Activated CD8-positive, alpha-beta T cell treated with anti-CD3 and anti-CD28 coated beads for 36 hours (primary cell): ENCODE measurements around the gene LMX1B. TPM values are rescaled to one million over a fixed set of nuclear protein-coding genes. Genes with fewer than 3 reads are reported as not detected.
"Not testable (repeated sequence)": the region's sequence is repeated elsewhere in the genome, so short reads cannot be mapped to it uniquely, and the experiment has no call there.

ENCODE experiments used
- ATAC-seq: fragments of 200-7000 bp; cut with Tn5 transposase; one replicate; pipeline ENCODE4 v1.10.0; 2021; ENCODE audit warnings: mild to moderate bottlenecking, moderate library complexity
- CTCF ChIA-PET: fragments of 350-600 bp; sonication (Branson Sonifier 250); formaldehyde crosslinking; loops from one replicate; lab custom pipeline; 2021; ENCODE audit warnings: antibody characterized with exemption; lab: Charles Lee
- POLR2A ChIA-PET: fragments of 350-600 bp; sonication (Branson Sonifier 250); formaldehyde crosslinking; loops from one replicate; lab custom pipeline; 2021; ENCODE audit warnings: antibody characterized with exemption; lab: Charles Lee
- DNase-seq: peaks from one replicate; pipeline ENCODE4 v3.0.0-alpha.2; 2020
- H3K27ac Mint-ChIP-seq: one replicate; pipeline ENCODE4 v1.8.0; 2021; ENCODE audit warnings: mild to moderate bottlenecking, mixed read lengths
- H3K27me3 Mint-ChIP-seq: one replicate; pipeline ENCODE4 v1.8.0; 2021; ENCODE audit warnings: mixed read lengths
- H3K36me3 Mint-ChIP-seq: one replicate; pipeline ENCODE4 v1.8.0; 2021; ENCODE audit warnings: low read depth, mixed read lengths
- H3K4me1 Mint-ChIP-seq: one replicate; pipeline ENCODE4 v1.8.0; 2021; ENCODE audit warnings: low read depth, mixed read lengths
- H3K4me3 Mint-ChIP-seq: one replicate; pipeline ENCODE4 v1.8.0; 2021; ENCODE audit warnings: mild to moderate bottlenecking, moderate library complexity, mixed read lengths
- H3K9me3 Mint-ChIP-seq: one replicate; pipeline ENCODE4 v1.8.0; 2021; ENCODE audit warnings: mixed read lengths
- CTCF ChIP-seq: fragments of 200-600 bp; IDR thresholded peaks from one replicate; pipeline ENCODE4 v1.8.0; 2022; ENCODE audit warnings: antibody characterized with exemption, mild to moderate bottlenecking
- intact Hi-C: fragments of 100-400 bp; cut with micrococcal nuclease; formaldehyde crosslinking; loops from one replicate; pipeline ENCODE4 v1.10.0; 2022
- total RNA-seq, 2 experiments: library from RNA; stranded (reverse); gene quantifications; one replicate each; pipeline ENCODE4 v1.2.3, GENCODE V29; 2021

LMX1B gene
- total RNA-seq, 2 experiments from 2014 or later, result not detected

GRCh38 chr9:126649477-126649876, 35.7 kb downstream of the LMX1B start:
- no peak for TF ChIP-seq CTCF
- CTCF ChIA-PET, result interaction anchor here (0.6 to 1.3 kb wide), 4 partner anchors 21 to 770 kb away, joined by 3 to 7 read pairs (median 4); no protein-coding TSS in a partner anchor
- Mint-ChIP-seq H3K9me3 (no peaks in the 10 kb centered on the region), H3K36me3 (no peaks in the 10 kb centered on the region), H3K27me3 (peaks cover 48% of the 10 kb centered on the region), H3K27ac (no peak overlapping the region), H3K4me1 (no peaks in the 10 kb centered on the region), H3K4me3 (no peak overlapping the region)
- POLR2A ChIA-PET, result no interaction called here
- DNase-seq (no peak), ATAC-seq (no peak)
- intact Hi-C loops, result no loop called here

GRCh38 chr9:126650404-126651341, 36.9 kb downstream of the LMX1B start:
- H3K4me3 Mint-ChIP-seq, result no peak overlapping the region
- ChIA-PET POLR2A (no interaction called here), CTCF (interaction anchor here (1.3 kb wide), 2 partner anchors 20 to 24 kb away, joined by 4 read pairs; no protein-coding TSS in a partner anchor)
- H3K4me1 Mint-ChIP-seq, result no peaks in the 10 kb centered on the region
- intact Hi-C loops, result no loop called here
- ATAC-seq, result no peak
- DNase-seq, result no peak
- H3K27me3 Mint-ChIP-seq, result peaks cover 45% of the 10 kb centered on the region
- no peaks in the 10 kb centered on the region for H3K9me3 Mint-ChIP-seq
- H3K36me3 Mint-ChIP-seq, result no peaks in the 10 kb centered on the region
- TF ChIP-seq CTCF, result no peak
- no peak overlapping the region for H3K27ac Mint-ChIP-seq

GRCh38 chr9:126652140-126652582, 38.4 kb downstream of the LMX1B start:
- TF ChIP-seq CTCF, result no peak
- Mint-ChIP-seq H3K27me3 (peaks cover 46% of the 10 kb centered on the region), H3K4me1 (no peaks in the 10 kb centered on the region), H3K9me3 (no peaks in the 10 kb centered on the region), H3K36me3 (no peaks in the 10 kb centered on the region), H3K27ac (no peak overlapping the region), H3K4me3 (no peak overlapping the region)
- ATAC-seq (no peak), DNase-seq (no peak)
- ChIA-PET CTCF (interaction anchor here (0.7 kb wide), 1 partner anchor 51 kb away, joined by 3 read pairs; no protein-coding TSS in a partner anchor), POLR2A (no interaction called here)
- intact Hi-C loops, result no loop called here

- POLR2A ChIA-PET, result no interaction called here
- Mint-ChIP-seq H3K9me3 (no peaks in the 10 kb centered on the region), H3K36me3 (no peaks in the 10 kb centered on the region), H3K4me1 (no peaks in the 10 kb centered on the region), H3K4me3 (no peak overlapping the region), H3K27me3 (peaks cover 35% of the 10 kb centered on the region), H3K27ac (no peak overlapping the region)
- no peak for ATAC-seq
- DNase-seq, result no peak
- TF ChIP-seq CTCF, result no peak
- CTCF ChIA-PET, result interaction anchor here (1.4 kb wide), 1 partner anchor 36 kb away, joined by 6 read pairs; no protein-coding TSS in a partner anchor
- intact Hi-C loops, result no loop called here
These were observed 40.4 kb downstream of the LMX1B start for GRCh38 chr9:126654124-126654523.

- H3K27ac Mint-ChIP-seq, H3K4me3 Mint-ChIP-seq, H3K4me1 Mint-ChIP-seq, POLR2A ChIA-PET, ATAC-seq, DNase-seq, H3K9me3 Mint-ChIP-seq, intact Hi-C loops, H3K36me3 Mint-ChIP-seq: not testable (repeated sequence)
- CTCF ChIA-PET, result interaction anchor here (0.7 kb wide), 1 partner anchor 488 kb away, joined by 3 read pairs; no protein-coding TSS in a partner anchor
- peaks cover 29% of the 10 kb centered on the region for H3K27me3 Mint-ChIP-seq
These were observed 42.5 kb downstream of the LMX1B start for GRCh38 chr9:126656214-126656613.
